ENCODE data around the gene JAML. TPM values are rescaled to one million over a fixed set of nuclear protein-coding genes. Genes with fewer than 3 reads are reported as not detected.

JAML gene
- total and polyA plus RNA-seq, 2 of the 13 experiments (the other 11 are each of a cell fraction or from before 2014, with no cell fraction given): 2.0 to 3.3 TPM

GRCh38 chr11:118145285-118146227 is 79.3 kb downstream of the JAML start:
- Histone ChIP-seq H3K4me2 (ENCODE audit: low read depth, low read length) (peak overlapping the region; percentile 75), H2AFZ (ENCODE audit: low read length) (no peak overlapping the region), H4K20me1 (ENCODE audit: insufficient read depth, low read length) (no peaks in the 10 kb centered on the region), H3K27ac (ENCODE audit: extremely low read length, insufficient read depth, low read length) (no peak overlapping the region), H3K9me3 (ENCODE audit: low read length) (no peaks in the 10 kb centered on the region), H3K4me3 (replicated peaks in 1 of 3; ENCODE audit: insufficient read depth in 1 of 3, low read depth in 2 of 3, low read length in 3 of 3) (peak overlapping the region; percentile 60 to 80 (median 61); a peak in 5 of 6 replicates), H3K79me2 (ENCODE audit: insufficient read depth, low read length) (no peaks in the 10 kb centered on the region), H3K36me3 (replicated peaks in 1 of 2; ENCODE audit: control insufficient read depth in 1 of 2, insufficient read depth in 2 of 2, low read length in 2 of 2) (no peaks in the 10 kb centered on the region), H3K4me1 (ENCODE audit: insufficient read depth, low read length) (peaks cover 18% of the 10 kb centered on the region; the same call in 1 of the 2 replicates), H3K9ac (ENCODE audit: insufficient read depth, low read depth, low read length) (0 out of 2 replicates have a peak overlapping the region, but pooled peaks have one; percentile 0), H3K27me3 (ENCODE audit: control insufficient read depth in 1 of 2, insufficient read depth in 2 of 2, low read length in 2 of 2) (peaks cover 2 to 52% of the 10 kb centered on the region in 2 experiments; a peak in 3 of 5 replicates)
- DNase-seq (ENCODE audit: low spot score): peak; percentile 68
- 0% methylated on average over 5 of the region's 78 CpGs for WGBS (ENCODE audit: low lambda C conversion rate)
- ChIA-PET POLR2A (no interaction called here), CTCF (ENCODE audit: low intra/inter-chr PET ratio, low total read pairs) (interaction anchor here (0.7 to 2.2 kb wide), 6 partner anchors 25 to 514 kb away, joined by 3 to 21 read pairs (median 11); no protein-coding TSS in a partner anchor)
- BruUV-seq (replicated peaks): no TSS peak
- intact Hi-C loops (cut with micrococcal nuclease; ENCODE audit: unreplicated experiment) (loop anchor here (1.0 to 5.0 kb wide), 4 partner anchors 26 to 343 kb away; no protein-coding TSS in a partner anchor), in situ Hi-C loops (cut with HindIII; ENCODE audit: extremely low pct_ligation_motif_present, low pct_unique_long_range_greater_than_20kb) (loop anchor here (5.0 to 25.0 kb wide), 3 partner anchors 147 to 342 kb away; no protein-coding TSS in a partner anchor)
- ATAC-seq: peak; percentile 93
- peak; percentile 74 for FAIRE-seq
- TF ChIP-seq ZNF280B (CRISPR knock-in tag; IDR thresholded peaks at IDR 0.05; ENCODE audit: borderline replicate concordance): 0 out of 2 replicates have a peak, but pooled peaks have one; percentile 23
- no peak for TF ChIP-seq SOX6 (IDR thresholded peaks at IDR 0.05)
- TF ChIP-seq SOX6 (CRISPR knock-in tag; IDR thresholded peaks at IDR 0.05): peak; percentile 65
- TF ChIP-seq ZNF567 (CRISPR knock-in tag; IDR thresholded peaks at IDR 0.05; ENCODE audit: borderline replicate concordance): peak; percentile 76; the same call in 1 of the 2 replicates
- 0 out of 2 replicates have a peak, but pooled peaks have one; percentile 55 for TF ChIP-seq ZIK1 (CRISPR knock-in tag; IDR thresholded peaks at IDR 0.05; ENCODE audit: borderline replicate concordance, low read depth)
- TF ChIP-seq BRCA1 (CRISPR knock-in tag; IDR thresholded peaks at IDR 0.05): no peak
- TF ChIP-seq, protein P1, sequence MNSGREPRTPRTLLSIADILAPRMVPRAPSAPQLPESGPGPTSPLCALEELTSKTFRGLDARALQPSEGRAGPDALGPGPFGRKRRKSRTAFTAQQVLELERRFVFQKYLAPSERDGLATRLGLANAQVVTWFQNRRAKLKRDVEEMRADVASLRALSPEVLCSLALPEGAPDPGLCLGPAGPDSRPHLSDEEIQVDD (CRISPR knock-in tag; IDR thresholded peaks at IDR 0.05; ENCODE audit: borderline replicate concordance): no peak
- no peak for TF ChIP-seq AHDC1 (CRISPR knock-in tag; IDR thresholded peaks at IDR 0.05; ENCODE audit: borderline replicate concordance)
- TF ChIP-seq ZNF251 (CRISPR knock-in tag; IDR thresholded peaks at IDR 0.05): no peak
- no peak for TF ChIP-seq ZFX (CRISPR knock-in tag; IDR thresholded peaks at IDR 0.05; ENCODE audit: low read depth)
- TF ChIP-seq, protein P2, sequence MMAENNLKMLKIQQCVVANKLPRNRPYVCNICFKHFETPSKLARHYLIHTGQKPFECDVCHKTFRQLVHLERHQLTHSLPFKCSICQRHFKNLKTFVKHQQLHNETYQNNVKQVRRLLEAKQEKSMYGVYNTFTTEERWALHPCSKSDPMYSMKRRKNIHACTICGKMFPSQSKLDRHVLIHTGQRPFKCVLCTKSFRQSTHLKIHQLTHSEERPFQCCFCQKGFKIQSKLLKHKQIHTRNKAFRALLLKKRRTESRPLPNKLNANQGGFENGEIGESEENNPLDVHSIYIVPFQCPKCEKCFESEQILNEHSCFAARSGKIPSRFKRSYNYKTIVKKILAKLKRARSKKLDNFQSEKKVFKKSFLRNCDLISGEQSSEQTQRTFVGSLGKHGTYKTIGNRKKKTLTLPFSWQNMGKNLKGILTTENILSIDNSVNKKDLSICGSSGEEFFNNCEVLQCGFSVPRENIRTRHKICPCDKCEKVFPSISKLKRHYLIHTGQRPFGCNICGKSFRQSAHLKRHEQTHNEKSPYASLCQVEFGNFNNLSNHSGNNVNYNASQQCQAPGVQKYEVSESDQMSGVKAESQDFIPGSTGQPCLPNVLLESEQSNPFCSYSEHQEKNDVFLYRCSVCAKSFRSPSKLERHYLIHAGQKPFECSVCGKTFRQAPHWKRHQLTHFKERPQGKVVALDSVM (CRISPR knock-in tag; IDR thresholded peaks at IDR 0.05): no peak
- no peak for TF ChIP-seq SSRP1 (CRISPR knock-in tag; IDR thresholded peaks at IDR 0.05)
